ENCODE results near the gene JOSD2. TPM values are rescaled to one million over a fixed set of nuclear protein-coding genes. Genes with fewer than 3 reads are reported as not detected.

JOSD2 gene, protein sequence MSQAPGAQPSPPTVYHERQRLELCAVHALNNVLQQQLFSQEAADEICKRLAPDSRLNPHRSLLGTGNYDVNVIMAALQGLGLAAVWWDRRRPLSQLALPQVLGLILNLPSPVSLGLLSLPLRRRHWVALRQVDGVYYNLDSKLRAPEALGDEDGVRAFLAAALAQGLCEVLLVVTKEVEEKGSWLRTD
- polyA plus RNA-seq, result 10 to 100 TPM; 39.4 to 54.5 TPM

DNA sequence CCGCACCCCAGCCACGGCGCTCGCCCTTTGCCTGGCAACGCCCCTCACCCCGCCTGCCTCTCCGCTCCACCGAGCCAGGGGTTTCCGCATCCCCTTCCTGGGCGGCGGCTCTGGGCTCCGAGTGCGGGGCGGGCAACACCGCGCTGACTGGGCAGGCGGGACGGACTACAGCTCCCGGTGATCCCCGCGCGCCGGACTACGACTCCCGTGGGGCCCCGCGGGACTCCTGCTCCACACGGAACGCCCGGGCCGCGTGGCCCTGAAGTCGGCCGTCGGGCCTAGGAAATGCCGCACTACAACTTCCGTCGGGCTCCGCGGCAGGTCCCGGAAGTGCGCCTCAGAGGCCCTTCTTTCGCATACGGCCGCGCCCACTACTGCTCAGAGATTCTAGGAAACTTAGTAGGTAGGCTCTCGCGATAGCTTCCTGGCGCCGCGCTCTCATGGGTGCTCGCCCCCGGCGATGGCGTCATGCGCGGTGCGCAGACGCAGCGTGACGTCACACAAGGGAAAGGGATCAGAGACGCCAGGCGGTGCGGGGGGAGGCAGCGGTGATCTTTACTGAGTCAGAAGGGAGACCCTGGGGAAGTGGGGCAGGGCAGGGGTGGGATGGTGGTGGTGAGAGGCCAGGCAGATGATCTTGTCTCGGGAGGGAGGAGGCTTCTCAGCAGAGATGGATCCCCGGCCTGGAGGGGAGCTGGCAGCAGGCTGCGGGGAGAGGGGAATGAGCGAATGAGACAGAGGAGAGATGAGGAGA lies at the start of gene JOSD2:
TSS of gene JOSD2 (minus strand) at position 123 of the 754 bp plus-strand sequence. CDS start 760 bp downstream, outside the sequence.
- H3K27me3 ChIP-seq (ENCODE audit: control insufficient read depth in 1 of 2, insufficient read depth in 2 of 2, low read length in 2 of 2), result no peaks in the 10 kb centered on the region
- H3K9me3 ChIP-seq (ENCODE audit: control insufficient read depth in 2 of 2, insufficient read depth in 1 of 2, low read depth in 1 of 2, low read length in 1 of 2), result no peaks in the 10 kb centered on the region
- 1% methylated on average over 61 to 69 of the region's 69 CpGs for WGBS, 2 donors

DNA sequence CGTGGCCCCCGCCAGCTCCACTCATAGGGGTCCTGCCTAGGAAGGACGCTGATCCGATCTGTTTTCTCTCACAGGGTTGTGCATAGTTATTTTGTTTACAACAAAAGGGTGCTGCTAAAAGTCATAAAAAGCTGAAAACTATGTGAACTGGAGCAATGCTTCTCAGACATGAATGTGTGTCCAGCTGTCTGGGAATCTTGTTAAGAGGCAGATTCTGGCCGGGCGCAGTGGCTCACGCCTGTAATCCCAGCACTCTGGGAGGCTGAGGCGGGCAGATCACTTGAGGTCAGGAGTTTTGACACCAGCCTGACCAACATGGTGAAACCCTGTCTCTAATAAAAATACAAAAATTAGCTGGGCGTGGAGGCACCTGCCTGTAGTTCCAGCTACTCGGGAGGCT lies 48.6 kb upstream of the JOSD2 start:
- Histone ChIP-seq H3K9me3 (ENCODE audit: control insufficient read depth in 2 of 2, insufficient read depth in 1 of 2, low read depth in 1 of 2, low read length in 1 of 2) (no peaks in the 10 kb centered on the region), H3K4me3 (ENCODE audit: low read depth in 1 of 2, low read length in 2 of 2) (no peak overlapping the region), H3K27me3 (ENCODE audit: control insufficient read depth in 1 of 2, insufficient read depth in 2 of 2, low read length in 2 of 2) (no peaks in the 10 kb centered on the region), H3K36me3 (ENCODE audit: control insufficient read depth in 2 of 2, insufficient read depth in 2 of 2, low read length in 1 of 2) (no peaks in the 10 kb centered on the region), H3K27ac (ENCODE audit: low read depth in 2 of 2, low read length in 1 of 2) (no peak overlapping the region), H3K4me1 (ENCODE audit: control insufficient read depth in 2 of 2, insufficient read depth in 2 of 2, low read length in 1 of 2) (peaks cover 0 to 4% of the 10 kb centered on the region in 2 donors)
- whole genome bisulfite sequencing, 2 donors, result 54 to 55% methylated on average over 10 of the region's 10 CpGs

More for the DNA sequence above, at the start of gene JOSD2:
- H3K27ac ChIP-seq (ENCODE audit: low read depth in 2 of 2, low read length in 1 of 2), result peak within 1 kb of the TSS; percentile 85 to 88
- peak within 1 kb of the TSS; percentile 68 to 82 for H3K4me3 ChIP-seq (ENCODE audit: low read depth in 1 of 2, low read length in 2 of 2)
- H3K36me3 ChIP-seq (ENCODE audit: control insufficient read depth in 2 of 2, insufficient read depth in 2 of 2, low read length in 1 of 2), result peaks cover 0 to 2% of the 10 kb centered on the region in 2 donors
- peaks cover 3 to 7% of the 10 kb centered on the region in 2 donors for H3K4me1 ChIP-seq (ENCODE audit: control insufficient read depth in 2 of 2, insufficient read depth in 2 of 2, low read length in 1 of 2)

DNA sequence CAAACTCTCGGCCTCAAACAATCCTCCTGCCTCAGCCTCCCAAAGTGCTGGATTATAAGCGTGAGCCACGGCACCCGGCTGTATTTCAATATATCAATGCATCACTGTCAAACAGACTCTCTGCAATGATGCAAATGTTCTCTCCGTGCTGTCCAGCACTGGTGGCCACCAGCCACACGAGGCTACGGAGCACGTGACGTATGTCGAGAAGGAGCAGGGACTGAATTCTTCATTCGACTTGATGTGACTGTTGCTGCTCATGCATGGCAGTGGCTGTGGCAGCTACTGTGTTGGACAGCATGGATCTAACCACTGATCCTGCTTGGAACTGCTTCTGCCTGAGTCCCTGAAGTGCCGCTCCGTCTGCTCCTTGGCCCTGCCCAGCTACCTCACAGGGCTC lies 47.5 kb upstream of the JOSD2 start:
- Histone ChIP-seq H3K27me3 (ENCODE audit: control insufficient read depth in 1 of 2, insufficient read depth in 2 of 2, low read length in 2 of 2) (no peaks in the 10 kb centered on the region), H3K36me3 (ENCODE audit: control insufficient read depth in 2 of 2, insufficient read depth in 2 of 2, low read length in 1 of 2) (no peaks in the 10 kb centered on the region), H3K4me1 (ENCODE audit: control insufficient read depth in 2 of 2, insufficient read depth in 2 of 2, low read length in 1 of 2) (peaks cover 0 to 4% of the 10 kb centered on the region in 2 donors), H3K9me3 (ENCODE audit: control insufficient read depth in 2 of 2, insufficient read depth in 1 of 2, low read depth in 1 of 2, low read length in 1 of 2) (no peaks in the 10 kb centered on the region), H3K4me3 (ENCODE audit: low read depth in 1 of 2, low read length in 2 of 2) (no peak overlapping the region), H3K27ac (ENCODE audit: low read depth in 2 of 2, low read length in 1 of 2) (no peak overlapping the region)
- WGBS, 2 donors, result 87 to 90% methylated on average over 13 of the region's 13 CpGs

DNA sequence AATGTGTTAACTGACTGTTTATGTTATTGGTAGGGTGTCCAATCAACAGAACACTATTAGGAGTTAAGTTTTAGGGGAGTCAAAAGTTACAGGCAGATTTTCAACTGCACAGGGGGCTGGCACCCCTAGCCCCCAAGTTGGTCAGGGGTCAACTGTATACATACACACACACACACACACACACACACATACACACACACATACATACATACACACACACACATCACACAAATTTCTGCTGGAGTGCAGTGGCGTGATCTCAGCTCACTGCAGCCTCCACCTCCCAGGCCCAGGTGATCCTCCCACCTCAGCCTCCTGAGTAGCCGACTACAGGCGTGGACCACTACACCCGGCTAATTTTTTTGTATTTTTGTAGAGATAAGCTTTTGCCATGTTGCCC lies 47.0 kb upstream of the JOSD2 start:
- Histone ChIP-seq H3K4me1 (ENCODE audit: control insufficient read depth in 2 of 2, insufficient read depth in 2 of 2, low read length in 1 of 2) (peaks cover 0 to 4% of the 10 kb centered on the region in 2 donors), H3K9me3 (ENCODE audit: control insufficient read depth in 2 of 2, insufficient read depth in 1 of 2, low read depth in 1 of 2, low read length in 1 of 2) (no peaks in the 10 kb centered on the region), H3K36me3 (ENCODE audit: control insufficient read depth in 2 of 2, insufficient read depth in 2 of 2, low read length in 1 of 2) (no peaks in the 10 kb centered on the region), H3K27me3 (ENCODE audit: control insufficient read depth in 1 of 2, insufficient read depth in 2 of 2, low read length in 2 of 2) (no peaks in the 10 kb centered on the region), H3K4me3 (ENCODE audit: low read depth in 1 of 2, low read length in 2 of 2) (no peak overlapping the region), H3K27ac (ENCODE audit: low read depth in 2 of 2, low read length in 1 of 2) (no peak overlapping the region)
- WGBS, 2 donors, result 91 to 92% methylated on average over 4 of the region's 4 CpGs

DNA sequence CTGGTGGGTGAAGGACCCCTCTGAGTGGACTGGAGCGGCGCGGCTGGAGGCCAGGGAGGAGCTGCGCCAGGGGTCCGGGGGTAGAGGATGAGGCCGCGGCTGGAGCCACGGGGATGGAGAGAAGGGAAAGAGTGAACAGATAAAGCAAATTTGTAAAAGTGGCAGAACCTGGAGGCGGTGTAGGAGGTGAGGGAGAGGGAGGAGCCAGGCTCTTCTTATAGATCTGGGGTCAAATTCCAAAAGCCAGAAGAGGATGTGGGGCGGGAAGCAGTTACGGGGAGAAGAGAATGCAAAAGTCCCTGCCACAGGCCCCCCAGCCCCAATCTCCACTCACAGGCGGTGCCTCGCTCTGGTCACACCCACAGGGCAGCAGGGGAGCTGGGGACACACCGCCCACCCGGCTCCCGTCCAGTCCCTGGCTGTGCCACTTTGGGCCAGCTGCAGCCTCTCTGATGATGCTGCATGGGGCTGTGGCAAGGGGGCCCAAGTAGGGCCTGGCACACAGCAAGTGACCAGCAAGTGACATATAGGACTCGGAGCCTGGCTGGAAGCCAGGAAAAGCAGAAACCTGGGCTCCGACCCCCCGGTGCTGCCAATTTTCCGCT lies 46.1 kb upstream of the JOSD2 start:
- Histone ChIP-seq H3K36me3 (ENCODE audit: control insufficient read depth in 2 of 2, insufficient read depth in 2 of 2, low read length in 1 of 2) (no peaks in the 10 kb centered on the region), H3K27ac (ENCODE audit: low read depth in 2 of 2, low read length in 1 of 2) (no peak overlapping the region), H3K4me3 (ENCODE audit: low read depth in 1 of 2, low read length in 2 of 2) (no peak overlapping the region), H3K4me1 (ENCODE audit: control insufficient read depth in 2 of 2, insufficient read depth in 2 of 2, low read length in 1 of 2) (peaks cover 0 to 4% of the 10 kb centered on the region in 2 donors), H3K27me3 (ENCODE audit: control insufficient read depth in 1 of 2, insufficient read depth in 2 of 2, low read length in 2 of 2) (no peaks in the 10 kb centered on the region), H3K9me3 (ENCODE audit: control insufficient read depth in 2 of 2, insufficient read depth in 1 of 2, low read depth in 1 of 2, low read length in 1 of 2) (no peaks in the 10 kb centered on the region)
- 15 to 16% methylated on average over 20 of the region's 20 CpGs for WGBS, 2 donors

DNA sequence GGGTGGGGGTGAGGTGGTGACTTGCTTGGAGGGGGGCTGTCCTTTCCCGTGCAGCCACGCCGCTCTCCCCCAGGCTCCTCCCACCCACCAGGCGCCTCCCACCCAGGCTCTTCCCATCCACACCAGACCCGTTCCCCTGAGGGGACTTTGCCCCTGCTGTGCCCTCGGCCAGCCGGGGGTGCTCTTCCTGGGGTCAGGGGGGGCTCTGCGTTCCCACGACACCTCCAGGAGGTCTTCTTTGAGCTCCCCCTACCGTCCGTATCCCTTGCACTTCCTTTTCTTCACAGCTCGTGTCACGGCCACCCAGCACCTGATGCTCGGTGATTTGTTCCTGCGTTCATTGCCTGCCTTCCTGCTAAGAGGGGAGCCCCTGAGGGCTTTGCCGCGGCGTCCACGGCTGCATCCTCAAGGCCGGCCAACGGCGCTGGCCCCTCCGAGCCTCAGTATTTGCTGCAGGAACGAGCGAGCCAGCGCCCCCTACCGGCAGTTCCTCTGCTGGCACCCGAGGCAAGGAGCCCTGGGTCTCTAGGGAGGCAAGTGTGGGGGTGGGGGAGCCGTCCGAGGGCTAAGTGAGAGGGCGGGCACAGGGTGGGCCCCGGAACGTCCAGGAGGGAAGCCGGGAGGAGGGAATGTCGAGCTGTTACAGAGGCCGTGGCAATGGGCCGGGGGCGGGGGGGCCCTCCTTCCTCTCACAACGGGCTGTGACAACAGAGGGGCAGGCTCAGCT lies 45.5 kb upstream of the JOSD2 start:
- H3K4me1 ChIP-seq (ENCODE audit: control insufficient read depth in 2 of 2, insufficient read depth in 2 of 2, low read length in 1 of 2), result peaks cover 2 to 4% of the 10 kb centered on the region in 2 donors
- no peaks in the 10 kb centered on the region for H3K9me3 ChIP-seq (ENCODE audit: control insufficient read depth in 2 of 2, insufficient read depth in 1 of 2, low read depth in 1 of 2, low read length in 1 of 2)
- 1% methylated on average over 34 to 39 of the region's 39 CpGs for WGBS, 2 donors
- no peak overlapping the region for H3K27ac ChIP-seq (ENCODE audit: low read depth in 2 of 2, low read length in 1 of 2)
- no peaks in the 10 kb centered on the region for H3K36me3 ChIP-seq (ENCODE audit: control insufficient read depth in 2 of 2, insufficient read depth in 2 of 2, low read length in 1 of 2)
- H3K4me3 ChIP-seq (ENCODE audit: low read depth in 1 of 2, low read length in 2 of 2), result peak overlapping the region; percentile 25 to 27
- no peaks in the 10 kb centered on the region for H3K27me3 ChIP-seq (ENCODE audit: control insufficient read depth in 1 of 2, insufficient read depth in 2 of 2, low read length in 2 of 2)

DNA sequence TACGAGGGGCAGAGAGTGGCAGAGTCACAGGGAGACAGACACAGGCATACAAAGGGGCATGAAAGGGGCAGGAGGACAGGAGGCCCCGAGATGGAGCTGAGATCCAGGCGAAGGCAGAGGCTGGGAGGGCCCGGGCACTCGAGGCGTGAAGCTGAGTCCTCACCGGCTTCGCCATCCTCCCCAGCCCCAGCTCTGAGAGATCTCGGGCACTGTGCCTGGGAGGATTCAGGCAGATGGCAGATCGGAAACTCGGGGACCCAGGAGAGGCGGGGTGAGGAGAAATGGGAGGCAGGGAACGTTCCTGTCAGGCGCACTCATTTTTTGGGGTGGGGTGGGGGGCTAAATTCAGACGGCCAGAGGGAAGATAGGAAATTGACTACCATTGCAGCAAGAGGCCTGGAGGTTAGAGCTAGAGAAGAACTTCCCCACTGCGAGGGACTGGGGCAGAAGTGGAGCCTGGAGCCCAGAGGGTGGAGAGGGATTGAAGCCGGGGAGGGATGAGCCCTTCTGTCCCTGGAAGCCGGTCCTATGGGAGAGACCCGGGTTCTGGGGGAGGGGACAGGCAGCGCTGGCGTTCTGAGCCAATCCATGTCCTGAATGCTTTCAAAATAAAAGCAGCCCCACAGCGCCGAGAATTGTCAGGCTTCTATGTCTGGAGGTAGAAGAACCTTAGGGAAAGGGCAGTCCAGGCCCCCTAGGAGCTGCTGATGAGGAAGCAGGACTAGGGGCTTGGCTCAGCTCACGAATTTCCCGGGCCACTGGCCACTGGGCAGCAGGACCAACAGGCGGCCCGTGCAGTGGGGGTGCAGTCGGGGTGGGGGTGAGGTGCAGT lies 44.7 kb upstream of the JOSD2 start:
- Histone ChIP-seq H3K4me3 (ENCODE audit: low read depth in 1 of 2, low read length in 2 of 2) (no peak overlapping the region), H3K9me3 (ENCODE audit: control insufficient read depth in 2 of 2, insufficient read depth in 1 of 2, low read depth in 1 of 2, low read length in 1 of 2) (no peaks in the 10 kb centered on the region), H3K36me3 (ENCODE audit: control insufficient read depth in 2 of 2, insufficient read depth in 2 of 2, low read length in 1 of 2) (no peaks in the 10 kb centered on the region), H3K27ac (ENCODE audit: low read depth in 2 of 2, low read length in 1 of 2) (no peak overlapping the region), H3K27me3 (ENCODE audit: control insufficient read depth in 1 of 2, insufficient read depth in 2 of 2, low read length in 2 of 2) (no peaks in the 10 kb centered on the region), H3K4me1 (ENCODE audit: control insufficient read depth in 2 of 2, insufficient read depth in 2 of 2, low read length in 1 of 2) (peaks cover 2 to 4% of the 10 kb centered on the region in 2 donors)
- WGBS, 2 donors, result 27 to 38% methylated on average over 25 to 28 of the region's 28 CpGs

DNA sequence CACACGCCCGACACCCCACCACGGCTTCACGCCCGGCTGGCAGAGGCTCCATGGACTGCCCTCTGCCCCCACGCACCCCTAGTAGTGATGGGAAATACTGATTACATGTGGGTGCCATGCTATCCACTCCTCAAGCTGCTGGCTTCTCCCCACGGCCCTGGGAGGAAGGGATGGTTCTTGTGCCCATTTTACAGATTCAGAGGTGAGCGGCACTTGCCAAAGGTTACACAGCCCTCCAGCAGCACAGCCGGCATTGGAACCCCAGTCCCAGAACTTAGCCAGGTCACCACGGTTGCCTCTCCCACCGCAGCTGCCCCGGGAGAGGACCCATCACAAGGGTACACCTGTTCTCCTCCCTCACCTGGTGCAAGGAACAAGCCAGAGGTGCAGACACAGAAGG lies 44.0 kb upstream of the JOSD2 start:
- H3K27me3 ChIP-seq (ENCODE audit: control insufficient read depth in 1 of 2, insufficient read depth in 2 of 2, low read length in 2 of 2), result no peaks in the 10 kb centered on the region

DNA sequence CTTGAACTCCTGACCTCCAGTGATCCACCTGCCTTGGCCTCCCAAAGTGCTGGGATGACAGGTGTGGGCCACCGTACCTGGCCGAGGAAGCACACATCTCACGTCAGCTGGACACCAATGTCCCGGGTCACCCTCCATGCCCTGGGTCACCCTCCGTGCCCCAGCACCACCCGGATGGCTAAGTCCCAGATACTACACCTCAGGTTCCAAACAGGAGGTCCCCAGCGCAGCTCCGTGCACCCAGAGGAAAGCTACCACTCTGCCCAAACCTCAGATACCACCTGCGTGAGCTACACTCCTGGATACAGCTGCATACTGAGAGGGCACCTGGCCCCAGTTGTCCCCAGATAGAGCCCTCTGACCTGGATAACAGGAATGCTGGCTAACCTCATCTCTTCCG lies 43.2 kb upstream of the JOSD2 start:
- H3K36me3 ChIP-seq (ENCODE audit: control insufficient read depth in 2 of 2, insufficient read depth in 2 of 2, low read length in 1 of 2), result no peaks in the 10 kb centered on the region
- 75 to 82% methylated on average over 9 to 10 of the region's 10 CpGs for WGBS, 2 donors
- no peak overlapping the region for H3K27ac ChIP-seq (ENCODE audit: low read depth in 2 of 2, low read length in 1 of 2)
- peaks cover 0 to 2% of the 10 kb centered on the region in 2 donors for H3K27me3 ChIP-seq (ENCODE audit: control insufficient read depth in 1 of 2, insufficient read depth in 2 of 2, low read length in 2 of 2)
- H3K4me3 ChIP-seq (ENCODE audit: low read depth in 1 of 2, low read length in 2 of 2), result no peak overlapping the region
- no peaks in the 10 kb centered on the region for H3K9me3 ChIP-seq (ENCODE audit: control insufficient read depth in 2 of 2, insufficient read depth in 1 of 2, low read depth in 1 of 2, low read length in 1 of 2)
- H3K4me1 ChIP-seq (ENCODE audit: control insufficient read depth in 2 of 2, insufficient read depth in 2 of 2, low read length in 1 of 2), result peaks cover 2 to 4% of the 10 kb centered on the region in 2 donors

More for the DNA sequence above, 44.0 kb upstream of the JOSD2 start:
- Histone ChIP-seq H3K9me3 (ENCODE audit: control insufficient read depth in 2 of 2, insufficient read depth in 1 of 2, low read depth in 1 of 2, low read length in 1 of 2) (no peaks in the 10 kb centered on the region), H3K27ac (ENCODE audit: low read depth in 2 of 2, low read length in 1 of 2) (no peak overlapping the region), H3K4me3 (ENCODE audit: low read depth in 1 of 2, low read length in 2 of 2) (no peak overlapping the region), H3K4me1 (ENCODE audit: control insufficient read depth in 2 of 2, insufficient read depth in 2 of 2, low read length in 1 of 2) (peaks cover 2 to 4% of the 10 kb centered on the region in 2 donors), H3K36me3 (ENCODE audit: control insufficient read depth in 2 of 2, insufficient read depth in 2 of 2, low read length in 1 of 2) (no peaks in the 10 kb centered on the region)
- 67 to 71% methylated on average over 12 of the region's 12 CpGs for WGBS, 2 donors
